ENCODE data around the gene SLC35E2B. TPM values are rescaled to one million over a fixed set of nuclear protein-coding genes. Genes with fewer than 3 reads are reported as not detected.
A peak's percentile ranks its signal among the peaks of the same experiment; 100 is the strongest.

SLC35E2B gene
- total RNA-seq, 2 donors from 2014 or later: 67.5 to 87.3 TPM

DNA sequence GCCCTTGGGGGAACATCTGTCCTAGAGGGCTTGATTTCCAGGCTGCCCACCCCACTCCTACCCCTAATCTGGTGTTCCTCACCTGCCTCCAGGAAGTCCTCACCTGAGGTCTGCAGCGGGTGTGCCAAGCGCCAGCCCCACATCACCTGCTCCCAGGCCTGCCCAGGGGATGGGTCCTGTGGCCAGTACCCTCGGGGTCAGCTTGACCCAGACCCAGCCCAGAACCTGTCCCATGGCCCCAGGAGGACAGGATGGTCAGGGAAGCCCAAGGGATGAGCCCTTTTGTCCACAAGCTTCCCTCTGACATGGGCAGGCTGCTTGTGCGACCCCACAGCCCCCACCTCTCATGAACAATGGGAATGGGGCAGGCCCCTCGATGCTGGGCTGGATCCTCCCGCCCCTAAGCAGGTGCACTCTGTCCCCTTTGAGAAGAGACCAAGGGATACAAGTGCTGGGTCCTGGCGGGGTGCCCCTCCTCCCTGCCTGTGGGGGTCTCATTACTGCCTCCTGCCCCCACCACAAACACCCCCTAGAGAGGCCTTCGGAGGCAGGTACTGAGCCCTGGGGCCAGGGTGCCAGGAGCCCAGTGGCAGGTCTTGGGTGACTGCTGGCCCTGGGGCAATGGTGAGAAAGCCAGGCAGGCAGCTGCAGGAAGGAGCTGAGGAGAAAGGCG, 74.1 kb downstream of the SLC35E2B start:
- H3K9me3 ChIP-seq (ENCODE audit: control insufficient read depth, low read length, poor library complexity, severe bottlenecking): no peaks in the 10 kb centered on the region
- no peak overlapping the region for H3K4me3 Mint-ChIP-seq
- no peak for ATAC-seq
- no peak for DNase-seq
- H3K27me3 Mint-ChIP-seq: no peaks in the 10 kb centered on the region
- H3K27ac Mint-ChIP-seq: no peak overlapping the region
- peaks cover 26% of the 10 kb centered on the region for H3K4me1 Mint-ChIP-seq
- H3K36me3 Mint-ChIP-seq (ENCODE audit: low read depth): no peaks in the 10 kb centered on the region

DNA sequence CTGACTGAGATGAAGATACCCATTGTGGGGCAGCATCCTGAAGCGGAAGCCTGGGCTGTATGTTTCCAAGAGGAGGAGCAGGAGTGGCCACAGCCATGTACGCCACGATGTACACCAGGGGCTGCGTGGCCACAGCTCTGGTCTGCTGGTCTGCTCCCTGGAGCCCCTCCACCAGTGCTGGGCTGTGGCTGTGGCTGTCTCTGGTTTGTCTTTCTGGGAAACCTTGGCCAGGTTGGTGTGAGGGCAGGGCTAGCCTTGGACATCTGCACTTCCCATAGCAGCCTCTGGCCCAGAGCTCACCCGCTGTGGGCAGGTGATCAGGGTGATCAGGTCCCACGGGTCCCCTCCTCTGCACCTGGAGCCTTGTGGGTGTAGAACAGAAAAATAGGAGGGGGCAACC, 74.7 kb downstream of the SLC35E2B start:
- H3K9me3 ChIP-seq (ENCODE audit: control insufficient read depth, low read length, poor library complexity, severe bottlenecking): no peaks in the 10 kb centered on the region
- Mint-ChIP-seq H3K4me1 (peaks cover 28% of the 10 kb centered on the region), H3K27ac (no peak overlapping the region), H3K36me3 (ENCODE audit: low read depth) (no peaks in the 10 kb centered on the region), H3K4me3 (no peak overlapping the region), H3K27me3 (no peaks in the 10 kb centered on the region)
- ATAC-seq: no peak
- no peak for DNase-seq

DNA sequence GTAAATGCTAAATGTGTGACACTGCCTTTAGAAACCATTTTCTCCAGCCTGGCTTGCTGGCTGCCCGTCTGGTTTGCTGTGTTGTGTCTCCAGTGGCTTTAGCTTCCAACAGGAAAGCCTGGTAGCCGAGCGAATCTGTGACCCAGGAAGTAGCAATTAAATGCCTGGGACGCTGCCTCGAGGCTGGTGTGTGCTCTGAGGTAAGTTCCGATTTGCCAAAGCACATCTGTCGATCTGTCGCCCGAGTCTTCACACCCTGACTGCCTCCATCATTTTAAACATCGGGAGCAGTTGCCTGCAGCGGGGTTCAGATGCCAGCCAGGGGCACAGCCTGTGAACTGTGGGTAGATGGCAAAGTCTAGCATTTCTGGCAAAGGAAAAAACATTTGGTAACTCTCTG, 75.1 kb downstream of the SLC35E2B start:
- H3K27me3 Mint-ChIP-seq: no peaks in the 10 kb centered on the region
- no peaks in the 10 kb centered on the region for H3K36me3 Mint-ChIP-seq (ENCODE audit: low read depth)
- ATAC-seq (no peak), DNase-seq (no peak)
- H3K4me1 Mint-ChIP-seq: peaks cover 26% of the 10 kb centered on the region
- H3K27ac Mint-ChIP-seq: peak overlapping the region; percentile 57
- peak overlapping the region; percentile 83 for H3K4me3 Mint-ChIP-seq
- no peaks in the 10 kb centered on the region for H3K9me3 ChIP-seq (ENCODE audit: control insufficient read depth, low read length, poor library complexity, severe bottlenecking)

DNA sequence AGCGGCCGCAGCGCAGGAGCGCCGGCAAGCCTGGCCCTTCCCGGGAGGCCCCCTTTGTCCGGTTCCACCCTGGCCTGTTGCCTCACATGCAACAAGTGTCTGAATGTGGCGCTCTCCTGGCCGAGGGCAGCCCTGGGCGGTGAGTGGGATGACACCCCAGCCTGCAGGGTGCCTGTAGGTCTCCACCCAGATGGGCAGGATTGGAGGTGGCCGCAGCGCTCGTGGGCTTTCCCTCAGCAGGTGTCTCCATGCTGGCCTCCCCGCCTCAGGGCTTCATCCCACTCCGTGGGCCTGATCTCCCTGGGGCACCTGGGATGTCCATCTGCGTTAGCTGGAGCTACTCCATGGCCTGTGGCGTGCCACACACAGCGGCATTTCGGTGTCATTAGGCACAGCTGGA, 75.8 kb downstream of the SLC35E2B start:
- ATAC-seq (no peak), DNase-seq (no peak)
- H3K27ac Mint-ChIP-seq: peak overlapping the region; percentile 57
- H3K4me3 Mint-ChIP-seq: peak overlapping the region; percentile 83
- H3K36me3 Mint-ChIP-seq (ENCODE audit: low read depth): no peaks in the 10 kb centered on the region
- H3K4me1 Mint-ChIP-seq: peaks cover 24% of the 10 kb centered on the region
- no peaks in the 10 kb centered on the region for H3K27me3 Mint-ChIP-seq
- H3K9me3 ChIP-seq (ENCODE audit: control insufficient read depth, low read length, poor library complexity, severe bottlenecking): no peaks in the 10 kb centered on the region

DNA sequence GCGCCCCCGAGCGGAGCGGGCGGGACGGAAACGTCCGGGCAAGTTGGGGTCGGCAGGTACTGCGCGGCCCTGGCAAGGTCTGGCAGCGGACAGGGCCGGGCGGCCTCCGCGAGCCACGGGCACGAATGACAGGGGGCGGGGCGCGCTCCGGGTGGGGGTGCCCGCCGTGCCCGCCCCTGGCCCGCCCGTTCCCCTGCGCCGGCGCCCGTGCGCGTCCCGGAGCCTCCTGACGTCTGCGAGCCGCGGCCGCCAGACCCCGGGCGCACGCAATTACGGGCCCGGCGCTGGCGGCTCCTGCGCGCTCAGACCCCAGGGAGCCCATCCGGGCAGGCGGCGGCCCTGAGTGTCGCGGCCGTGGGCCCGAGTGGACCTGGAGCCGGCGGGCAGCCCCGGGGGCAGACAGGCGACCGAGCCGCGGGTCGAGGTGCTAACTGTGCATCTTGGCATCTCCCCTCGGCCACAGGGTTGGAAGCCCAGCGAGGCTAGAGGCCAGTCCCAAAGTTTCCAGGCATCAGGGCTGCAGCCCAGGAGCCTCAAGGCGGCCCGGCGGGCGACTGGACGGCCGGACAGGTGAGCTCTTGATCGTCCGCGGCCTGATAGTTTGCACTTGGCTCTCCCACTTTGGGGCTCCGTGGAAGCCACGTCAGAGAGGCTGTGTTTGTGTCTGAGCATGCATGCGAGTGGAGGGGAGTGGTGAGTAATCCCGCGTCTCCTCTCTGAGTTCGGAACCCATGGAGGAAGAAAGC, 76.4 kb downstream of the SLC35E2B start:
- DNase-seq (peak in 2 of 3 donors; percentile 51 to 55), ATAC-seq (peak; percentile 13)
- Mint-ChIP-seq H3K4me1 (peaks cover 25% of the 10 kb centered on the region), H3K36me3 (ENCODE audit: low read depth) (no peaks in the 10 kb centered on the region), H3K4me3 (peak overlapping the region; percentile 83), H3K27ac (peak overlapping the region; percentile 57), H3K27me3 (no peaks in the 10 kb centered on the region)
- H3K9me3 ChIP-seq (ENCODE audit: control insufficient read depth, low read length, poor library complexity, severe bottlenecking): no peaks in the 10 kb centered on the region

DNA sequence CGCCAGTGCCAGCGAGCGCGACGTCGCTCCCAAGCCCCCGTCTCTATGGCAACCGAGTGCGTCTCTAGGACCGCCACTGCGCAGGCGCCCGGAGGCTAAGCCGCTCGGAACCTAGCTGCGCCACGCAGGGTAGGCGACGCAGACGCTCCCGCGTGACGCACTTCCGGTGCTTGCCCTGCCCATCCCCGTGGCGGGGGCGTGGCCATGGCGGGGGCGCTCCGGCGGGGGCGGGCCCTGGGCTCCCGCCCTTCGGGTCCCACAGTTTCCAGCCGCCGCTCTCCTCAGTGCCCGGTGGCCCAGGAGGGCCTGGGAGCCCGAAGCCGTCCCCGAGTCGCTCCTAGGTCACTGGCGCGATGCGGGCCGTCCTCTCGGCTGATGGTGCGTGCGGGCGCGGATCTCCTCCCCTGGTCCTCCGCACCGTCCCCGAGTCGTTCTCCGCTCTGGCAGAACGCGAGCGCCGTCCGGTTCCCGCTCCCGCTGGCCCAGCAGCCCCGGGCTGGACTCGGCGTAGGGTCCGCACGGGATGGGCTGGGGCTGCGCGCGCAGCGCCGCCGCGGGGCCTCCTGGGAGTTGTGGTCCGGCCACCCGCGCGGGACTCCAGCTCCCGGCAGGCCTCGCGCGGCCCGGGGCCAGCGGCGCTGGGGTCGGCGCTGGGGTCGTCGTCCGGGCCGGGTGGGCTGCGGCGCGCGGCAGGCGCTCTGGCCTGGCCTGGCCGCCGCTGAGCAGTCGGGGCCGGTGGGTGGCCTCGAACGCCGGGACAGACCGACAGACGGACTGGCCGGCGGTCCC, 77.1 kb downstream of the SLC35E2B start, which contains the start of gene MIB2:
TSS of gene MIB2 (plus strand) at position 245 of the 789 bp plus-strand sequence. CDS start 7,953 bp downstream, outside the sequence.
- peaks cover 25% of the 10 kb centered on the region for H3K4me1 Mint-ChIP-seq
- peak within 1 kb of the TSS; percentile 98 for H3K4me3 Mint-ChIP-seq
- ATAC-seq (peak; percentile 83), DNase-seq (peak; percentile 98 to 99 (median 99))
- H3K27ac Mint-ChIP-seq: peak within 1 kb of the TSS; percentile 100
- H3K9me3 ChIP-seq (ENCODE audit: control insufficient read depth, low read length, poor library complexity, severe bottlenecking): no peaks in the 10 kb centered on the region
- no peaks in the 10 kb centered on the region for H3K36me3 Mint-ChIP-seq (ENCODE audit: low read depth)
- no peaks in the 10 kb centered on the region for H3K27me3 Mint-ChIP-seq

DNA sequence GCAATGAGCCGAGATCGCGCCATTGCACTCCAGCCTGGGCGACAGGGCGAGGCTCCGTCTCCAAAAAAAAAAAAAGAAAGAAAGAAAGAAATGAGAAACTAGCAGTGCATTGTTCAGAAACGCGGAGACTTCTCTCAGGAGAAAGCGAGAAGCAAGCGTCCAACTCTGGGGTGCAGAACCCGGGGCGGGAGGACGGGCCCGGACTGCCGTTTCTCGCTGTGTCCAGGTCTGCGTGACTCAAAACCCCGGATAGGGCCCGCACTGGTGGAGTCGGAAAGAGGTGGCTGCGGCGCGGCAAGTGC, 77.7 kb downstream of the SLC35E2B start:
- Mint-ChIP-seq H3K4me3 (peak overlapping the region; percentile 98), H3K4me1 (peaks cover 25% of the 10 kb centered on the region), H3K36me3 (ENCODE audit: low read depth) (no peaks in the 10 kb centered on the region), H3K27me3 (no peaks in the 10 kb centered on the region), H3K27ac (peak overlapping the region; percentile 100)
- DNase-seq (no peak), ATAC-seq (peak; percentile 1)
- no peaks in the 10 kb centered on the region for H3K9me3 ChIP-seq (ENCODE audit: control insufficient read depth, low read length, poor library complexity, severe bottlenecking)

DNA sequence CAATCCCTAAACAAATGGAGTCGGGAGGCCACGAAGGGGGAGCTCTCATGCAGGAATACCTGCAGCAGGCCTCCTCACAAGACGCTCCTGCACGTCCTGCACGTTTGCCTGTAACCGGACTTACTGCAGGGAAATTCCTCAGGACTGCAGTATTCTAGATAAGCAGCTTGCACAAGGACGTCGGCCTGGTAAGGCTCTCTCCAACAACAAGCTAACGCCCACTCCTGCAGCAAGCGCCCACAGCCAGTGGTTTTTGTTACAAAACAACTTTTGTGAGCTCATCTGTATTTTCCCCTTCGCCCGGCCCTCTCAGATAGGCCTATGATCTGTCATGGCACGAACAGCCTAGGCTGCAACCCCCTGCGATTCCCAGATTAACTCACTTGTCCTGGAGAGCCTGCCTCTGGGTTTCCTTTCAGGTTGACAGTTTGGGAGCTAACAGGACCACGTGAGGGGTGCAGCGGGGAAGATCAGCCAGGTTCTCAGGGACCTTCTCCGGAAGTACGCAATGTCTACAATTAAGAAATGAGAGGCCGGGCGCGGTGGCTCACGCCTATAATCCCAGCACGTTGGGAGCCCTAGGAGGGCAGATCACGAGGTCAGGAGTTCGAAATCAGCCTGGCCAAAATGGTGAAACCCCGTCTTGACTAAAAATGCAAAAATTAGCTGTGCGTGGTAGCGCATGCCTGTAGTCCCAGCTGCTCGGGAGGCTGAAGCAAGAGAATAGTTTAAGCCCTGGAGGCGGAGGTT, 78.2 kb downstream of the SLC35E2B start:
- Mint-ChIP-seq H3K36me3 (ENCODE audit: low read depth) (no peaks in the 10 kb centered on the region), H3K27me3 (no peaks in the 10 kb centered on the region), H3K4me1 (peaks cover 25% of the 10 kb centered on the region), H3K4me3 (peak overlapping the region; percentile 98), H3K27ac (peak overlapping the region; percentile 100)
- no peaks in the 10 kb centered on the region for H3K9me3 ChIP-seq (ENCODE audit: control insufficient read depth, low read length, poor library complexity, severe bottlenecking)
- DNase-seq (peak in 2 of 3 donors; percentile 37 to 49), ATAC-seq (peak; percentile 35)

DNA sequence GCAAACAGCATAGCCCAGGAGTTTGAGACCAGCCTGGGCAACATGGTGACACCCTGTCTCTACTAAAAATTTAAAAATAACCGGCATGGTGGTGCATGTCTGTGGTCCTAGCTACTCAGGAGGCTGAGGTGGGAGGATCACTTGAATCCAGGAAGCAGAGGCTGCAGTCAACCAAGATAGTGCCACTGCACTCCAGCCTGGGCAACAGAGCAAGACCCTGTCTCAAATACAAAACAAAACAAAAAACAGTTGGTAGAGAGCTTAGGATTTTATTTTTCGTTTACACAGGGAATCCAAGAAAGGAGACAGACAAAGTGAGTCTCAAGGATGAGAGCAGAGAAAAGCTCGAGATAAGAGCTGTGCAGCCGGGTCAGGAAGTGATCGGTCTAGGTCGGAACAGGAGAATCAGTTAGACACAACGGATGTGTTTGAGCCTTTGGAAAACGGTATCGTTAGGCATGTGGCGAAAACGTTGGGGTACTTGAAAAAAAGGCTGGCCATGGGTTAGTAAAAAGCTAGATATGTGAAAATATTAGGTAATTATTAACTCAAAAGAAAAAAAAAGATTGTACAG, 79.0 kb downstream of the SLC35E2B start:
- no peaks in the 10 kb centered on the region for H3K27me3 Mint-ChIP-seq
- DNase-seq: no peak
- H3K9me3 ChIP-seq (ENCODE audit: control insufficient read depth, low read length, poor library complexity, severe bottlenecking): no peaks in the 10 kb centered on the region
- ATAC-seq: no peak
- H3K27ac Mint-ChIP-seq: peak overlapping the region; percentile 100
- peak overlapping the region; percentile 98 for H3K4me3 Mint-ChIP-seq
- H3K4me1 Mint-ChIP-seq: peaks cover 25% of the 10 kb centered on the region
- no peaks in the 10 kb centered on the region for H3K36me3 Mint-ChIP-seq (ENCODE audit: low read depth)

DNA sequence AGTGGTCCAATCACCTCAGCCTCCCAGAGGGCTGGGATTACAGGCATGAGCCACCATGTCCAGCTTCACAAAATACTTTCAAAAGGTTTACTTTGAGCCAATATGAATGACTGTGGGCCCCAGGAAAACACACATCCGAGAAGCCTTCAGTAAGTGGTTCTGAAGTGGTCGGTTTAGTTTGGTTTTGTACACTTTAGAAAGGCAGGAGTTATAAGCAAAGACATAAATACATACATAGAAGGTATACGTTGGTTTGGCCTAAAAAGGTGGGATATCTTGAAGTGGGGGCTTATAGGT, 80.5 kb downstream of the SLC35E2B start:
- no peak for DNase-seq
- H3K36me3 Mint-ChIP-seq (ENCODE audit: low read depth): no peaks in the 10 kb centered on the region
- H3K27ac Mint-ChIP-seq: peak overlapping the region; percentile 43

DNA sequence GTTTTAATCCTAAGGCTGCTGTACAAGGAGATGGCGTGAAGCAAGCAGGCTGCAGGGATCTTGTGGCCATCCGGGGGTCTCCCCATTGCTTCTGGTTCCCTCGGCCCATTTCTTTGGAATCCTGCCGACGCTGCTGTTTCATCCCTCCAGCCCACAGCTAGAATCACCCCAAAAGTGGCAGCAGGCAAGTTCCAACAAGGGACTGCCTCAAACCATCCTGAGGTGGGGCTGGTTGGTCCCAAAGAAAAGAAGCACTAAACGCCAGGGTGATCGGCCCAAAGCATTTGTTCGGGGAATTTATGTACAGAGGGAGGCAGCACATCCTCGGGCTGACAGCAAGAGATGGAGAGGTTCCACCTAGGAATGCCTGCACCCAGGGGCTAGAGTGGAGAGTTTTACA, 81.8 kb downstream of the SLC35E2B start:
- peaks cover 28% of the 10 kb centered on the region for H3K4me1 Mint-ChIP-seq

More for the DNA sequence above, 80.5 kb downstream of the SLC35E2B start:
- Mint-ChIP-seq H3K4me1 (peaks cover 29% of the 10 kb centered on the region), H3K27me3 (no peaks in the 10 kb centered on the region), H3K4me3 (no peak overlapping the region)
- H3K9me3 ChIP-seq (ENCODE audit: control insufficient read depth, low read length, poor library complexity, severe bottlenecking): no peaks in the 10 kb centered on the region
- no peak for ATAC-seq

DNA sequence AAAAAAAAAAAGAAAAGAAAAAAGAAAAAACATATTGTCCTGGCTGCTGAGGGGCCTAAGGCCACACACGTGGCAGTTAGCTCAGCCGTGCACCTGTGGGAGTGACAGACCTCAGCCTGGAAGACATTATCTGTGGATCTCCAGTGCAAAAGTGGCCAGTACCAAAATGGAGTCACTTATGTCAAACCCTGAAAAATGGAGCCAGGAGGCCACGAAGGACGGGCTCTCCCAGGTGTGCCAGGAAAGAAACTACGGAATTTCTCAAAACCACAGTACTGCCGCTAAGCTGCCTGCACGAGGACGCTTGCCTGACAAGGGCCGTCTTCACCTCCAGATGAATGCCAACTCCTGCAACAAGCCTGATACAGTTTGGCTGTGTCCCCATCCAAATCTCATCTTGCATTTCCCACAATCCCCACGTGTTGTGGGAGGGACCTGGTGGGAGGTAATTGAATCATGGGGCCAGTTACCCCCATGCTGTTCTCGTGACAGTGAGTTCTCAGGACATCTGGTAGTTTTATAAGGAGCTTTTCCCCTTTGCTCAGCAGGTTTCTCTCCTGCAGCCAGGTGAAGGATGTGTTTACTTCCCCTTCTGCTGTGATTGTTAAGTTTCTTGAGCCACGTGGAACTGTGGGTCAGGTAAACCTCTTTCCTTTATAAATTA, 82.6 kb downstream of the SLC35E2B start:
- no peak overlapping the region for H3K4me3 Mint-ChIP-seq
- peaks cover 27% of the 10 kb centered on the region for H3K4me1 Mint-ChIP-seq
- ATAC-seq (no peak), DNase-seq (no peak)
- H3K27ac Mint-ChIP-seq: no peak overlapping the region
- no peaks in the 10 kb centered on the region for H3K27me3 Mint-ChIP-seq
- H3K9me3 ChIP-seq (ENCODE audit: control insufficient read depth, low read length, poor library complexity, severe bottlenecking): no peaks in the 10 kb centered on the region
- H3K36me3 Mint-ChIP-seq (ENCODE audit: low read depth): no peaks in the 10 kb centered on the region

More for the DNA sequence above, 81.8 kb downstream of the SLC35E2B start:
- ATAC-seq (no peak), DNase-seq (peak in 1 of 3 donors; percentile 3)
- Mint-ChIP-seq H3K27me3 (no peaks in the 10 kb centered on the region), H3K27ac (no peak overlapping the region), H3K4me3 (no peak overlapping the region), H3K36me3 (ENCODE audit: low read depth) (no peaks in the 10 kb centered on the region)
- H3K9me3 ChIP-seq (ENCODE audit: control insufficient read depth, low read length, poor library complexity, severe bottlenecking): no peaks in the 10 kb centered on the region
